ENCODE data around the gene PLA2G5.
"Not testable (repeated sequence)": the region's sequence is repeated elsewhere in the genome, so short reads cannot be mapped to it uniquely, and the experiment has no call there.

PLA2G5 gene, protein sequence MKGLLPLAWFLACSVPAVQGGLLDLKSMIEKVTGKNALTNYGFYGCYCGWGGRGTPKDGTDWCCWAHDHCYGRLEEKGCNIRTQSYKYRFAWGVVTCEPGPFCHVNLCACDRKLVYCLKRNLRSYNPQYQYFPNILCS
- total RNA-seq = 0 to 0.24 (median 0.09) reads per million in 4 experiments

DNA sequence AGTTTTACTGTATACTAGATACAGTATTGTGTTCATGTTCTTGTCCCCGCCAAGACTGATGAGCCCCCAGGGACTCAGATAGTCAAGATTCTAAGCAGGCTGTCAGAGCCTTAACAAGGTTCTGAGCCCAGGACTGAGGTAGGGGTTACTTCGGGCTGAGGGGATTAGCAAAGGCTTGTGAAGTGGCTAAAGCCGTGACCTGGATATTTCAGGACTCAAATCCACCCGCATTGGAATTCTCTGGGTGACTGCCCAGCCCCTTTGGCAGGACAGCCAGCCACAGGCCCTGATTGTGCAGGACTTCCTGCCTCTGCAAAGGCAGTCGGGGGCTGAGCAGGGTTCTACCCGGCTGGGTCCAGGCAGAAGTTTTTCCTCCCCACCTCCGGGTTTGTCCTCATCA lies at the start of gene PLA2G5:
Gene PLA2G5 (plus strand): TSS at position 321 of the 400 bp plus-strand sequence. CDS start 14,637 bp downstream, outside the sequence.
- no peak for DNase-seq

GRCh38 chr1:20028125-20028524 lies 41.9 kb upstream of the PLA2G5 start:
- no peak for DNase-seq

DNA sequence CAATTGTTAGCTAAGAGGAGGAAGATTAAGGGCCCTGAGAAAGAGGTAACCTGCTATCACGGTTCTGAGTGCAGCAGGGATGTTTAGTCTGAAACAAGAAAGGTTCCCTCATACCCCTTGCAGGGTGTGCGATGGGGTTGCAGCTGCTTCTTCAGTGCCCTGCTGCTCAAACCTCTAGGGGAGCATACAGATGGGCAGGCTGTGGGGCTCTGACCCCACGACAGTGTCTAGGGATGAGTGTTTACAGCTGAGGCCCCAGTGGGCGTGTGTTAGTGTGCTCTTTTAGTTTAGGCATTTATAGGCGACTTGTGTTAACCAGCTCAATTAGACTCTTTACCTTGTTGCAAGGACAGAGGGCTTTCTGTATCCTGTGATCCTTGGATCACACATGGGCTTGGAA lies 41.3 kb upstream of the PLA2G5 start:
- DNase-seq = no peak

DNA sequence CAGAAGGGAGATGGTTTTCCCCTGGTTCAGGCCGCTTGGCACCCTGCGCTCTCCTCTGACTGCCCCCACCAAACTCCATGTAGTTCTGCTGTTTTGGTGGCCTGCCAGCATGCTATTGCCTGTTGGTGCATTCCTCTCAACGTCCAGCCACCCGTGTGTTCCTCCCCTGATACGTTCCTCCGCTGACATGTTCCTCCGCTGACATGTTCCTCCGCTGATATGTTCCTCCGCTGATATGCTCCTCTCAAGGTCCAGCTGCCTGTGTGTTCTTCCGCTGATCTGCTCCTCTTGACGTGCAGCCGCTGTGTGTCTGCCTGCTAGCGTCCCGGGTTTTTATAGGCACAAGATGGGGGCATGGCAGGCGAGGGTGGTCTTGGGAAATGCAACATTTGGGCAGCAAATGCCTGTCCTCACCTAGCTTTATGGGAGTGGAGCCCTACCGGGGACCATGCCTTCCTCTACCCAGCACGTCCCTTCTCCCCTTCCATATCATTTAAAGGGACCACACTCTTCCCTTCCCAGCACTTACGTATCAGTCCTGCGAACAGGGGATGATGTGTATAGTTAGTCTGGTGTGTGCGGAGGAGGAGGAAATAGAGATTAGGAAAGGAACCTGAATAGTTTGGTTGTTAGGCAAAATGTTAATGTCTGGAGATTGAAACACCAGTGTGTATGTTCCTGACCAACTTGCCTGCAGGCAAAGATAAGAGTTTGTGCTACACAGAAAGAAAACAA lies 40.6 kb upstream of the PLA2G5 start:
- DNase-seq = no peak

GRCh38 chr1:20030436-20031151 lies 39.4 kb upstream of the PLA2G5 start:
- not testable (repeated sequence) for DNase-seq

DNA sequence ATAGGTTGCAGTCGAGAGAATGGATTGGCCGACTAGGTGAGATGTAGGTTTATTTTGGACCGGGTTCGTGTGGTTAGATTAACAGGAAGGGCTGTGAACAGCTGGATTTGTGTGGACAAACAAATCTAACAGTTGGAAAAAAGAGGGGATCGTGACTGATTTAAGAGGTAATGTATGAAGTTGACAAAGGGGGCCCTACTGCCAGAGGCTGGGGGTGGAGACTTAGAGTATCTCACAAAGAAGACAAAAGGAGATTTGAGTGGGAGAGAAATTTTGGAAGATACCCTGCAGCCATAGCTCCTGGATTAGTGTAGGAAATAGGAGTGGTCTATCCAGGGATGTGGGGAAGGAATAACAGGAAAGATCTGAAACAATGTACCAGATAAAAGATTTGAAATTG lies 38.8 kb upstream of the PLA2G5 start:
- no peak for DNase-seq

DNA sequence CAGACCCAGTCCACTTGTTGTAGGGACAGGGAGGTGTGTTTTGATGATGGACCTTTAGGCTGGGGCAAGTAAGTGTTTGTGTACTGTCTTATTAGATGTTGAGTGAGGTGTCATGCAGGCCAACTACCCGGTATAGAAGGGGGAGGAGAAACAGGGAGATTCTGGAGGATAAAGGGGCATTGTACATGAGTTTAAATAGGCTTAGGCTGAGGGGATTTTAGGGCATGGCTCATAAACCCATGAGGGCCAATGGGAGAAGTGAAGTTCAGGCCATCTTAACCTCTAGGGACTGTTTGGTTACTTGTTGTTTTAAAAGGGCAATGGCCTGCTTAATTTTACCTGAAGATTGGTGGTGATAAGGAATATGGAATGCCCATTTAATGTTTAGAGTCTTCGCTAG lies 38.2 kb upstream of the PLA2G5 start:
- DNase-seq = no peak

GRCh38 chr1:20032425-20032824 lies 37.6 kb upstream of the PLA2G5 start:
- no peak for DNase-seq

GRCh38 chr1:20033420-20033819 lies 36.6 kb upstream of the PLA2G5 start:
- DNase-seq = no peak

DNA sequence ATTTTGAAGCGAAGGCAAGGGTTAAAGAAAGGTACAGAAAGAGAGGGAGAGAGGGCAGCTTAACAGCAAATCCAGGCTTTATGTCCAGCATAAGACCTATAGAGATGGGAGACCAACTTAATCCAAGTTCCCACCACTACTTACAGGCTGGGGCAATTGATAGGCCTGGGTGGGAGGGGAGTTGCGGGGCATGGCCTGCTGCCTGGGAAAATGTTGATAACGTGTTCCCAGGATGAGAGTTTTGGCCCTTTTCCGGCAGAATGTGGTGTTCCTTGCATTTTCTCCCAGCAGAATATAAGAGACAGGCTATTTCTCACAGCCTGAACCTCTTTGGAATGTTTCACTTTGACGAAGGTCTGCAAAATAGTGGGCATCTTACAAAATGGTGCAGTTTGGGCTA lies 34.9 kb upstream of the PLA2G5 start:
- no peak for DNase-seq

DNA sequence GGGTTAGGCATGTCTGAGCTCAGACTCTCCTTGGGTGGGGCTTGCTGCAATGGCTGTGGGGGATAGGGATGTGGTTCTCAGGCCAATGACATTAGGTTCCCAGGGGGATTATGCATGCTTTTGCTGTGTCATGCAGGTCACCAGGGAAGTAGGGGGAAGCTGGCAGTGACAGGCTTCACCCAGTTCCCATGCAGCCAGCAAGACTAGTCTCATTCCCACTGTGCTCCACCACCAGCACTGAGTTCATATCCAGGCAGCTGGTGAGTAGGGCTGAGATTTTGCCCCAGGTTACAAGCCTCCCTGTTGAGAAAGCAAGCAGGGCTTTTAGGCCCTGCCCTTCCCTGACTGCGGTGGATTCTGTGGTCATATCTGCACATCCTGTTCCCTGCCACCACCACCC lies 32.1 kb upstream of the PLA2G5 start:
- no peak for DNase-seq

- no peak for DNase-seq
Observed at GRCh38 chr1:20047096-20047495, 22.9 kb upstream of the PLA2G5 start.

DNA sequence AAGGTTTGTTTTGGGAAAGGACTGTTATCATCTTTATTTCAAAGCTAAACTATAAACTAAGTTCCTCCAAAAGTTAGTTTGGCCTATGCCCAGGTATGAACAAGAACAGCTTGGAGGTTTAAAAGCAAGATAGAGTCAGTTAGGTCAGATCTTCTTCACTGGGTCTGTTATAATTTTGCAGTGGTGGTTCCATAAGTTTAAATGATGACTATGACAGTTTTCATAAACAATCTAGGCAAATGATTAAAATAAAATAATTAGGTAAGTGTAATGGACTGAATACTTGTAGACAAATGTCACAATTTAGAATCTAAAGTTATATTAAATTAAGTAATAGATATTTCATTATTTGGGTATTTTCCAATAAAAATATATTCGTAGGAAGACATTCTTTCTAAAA lies 21.4 kb upstream of the PLA2G5 start:
- DNase-seq = no peak

- DNase-seq = not testable (repeated sequence)
Observed at GRCh38 chr1:20049056-20049798, 20.8 kb upstream of the PLA2G5 start.

GRCh38 chr1:20051218-20051829 lies 18.7 kb upstream of the PLA2G5 start:
- DNase-seq = no peak

- no peak for DNase-seq
Observed at GRCh38 chr1:20052386-20052785, 17.6 kb upstream of the PLA2G5 start.

DNA sequence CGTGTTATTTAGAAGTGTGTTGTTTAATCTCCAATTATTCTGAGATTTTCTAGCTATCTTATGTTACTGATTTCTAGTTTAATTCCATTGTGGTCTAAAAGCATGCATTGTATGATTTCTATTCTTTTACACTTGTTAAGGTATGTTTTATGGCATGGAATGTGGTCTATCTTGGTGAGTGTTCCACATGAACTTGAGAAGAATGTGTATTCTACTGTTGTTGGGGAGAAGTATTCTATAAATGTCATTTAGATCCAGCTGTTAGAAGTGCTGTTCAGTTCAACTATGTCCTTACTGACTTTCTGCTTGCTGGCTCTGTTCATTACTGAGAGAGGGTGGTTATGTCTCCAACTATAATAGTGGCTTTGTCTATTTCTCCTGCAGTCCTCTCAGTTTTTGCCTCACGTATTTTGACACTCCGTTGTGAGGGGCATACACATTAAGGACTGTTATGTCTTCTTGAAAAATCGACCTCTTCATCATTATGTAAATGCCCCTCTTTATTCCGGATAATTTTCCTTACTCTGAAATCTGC lies 12.0 kb upstream of the PLA2G5 start:
- no peak for DNase-seq

GRCh38 chr1:20058531-20058930 lies 11.5 kb upstream of the PLA2G5 start:
- no peak for DNase-seq

DNA sequence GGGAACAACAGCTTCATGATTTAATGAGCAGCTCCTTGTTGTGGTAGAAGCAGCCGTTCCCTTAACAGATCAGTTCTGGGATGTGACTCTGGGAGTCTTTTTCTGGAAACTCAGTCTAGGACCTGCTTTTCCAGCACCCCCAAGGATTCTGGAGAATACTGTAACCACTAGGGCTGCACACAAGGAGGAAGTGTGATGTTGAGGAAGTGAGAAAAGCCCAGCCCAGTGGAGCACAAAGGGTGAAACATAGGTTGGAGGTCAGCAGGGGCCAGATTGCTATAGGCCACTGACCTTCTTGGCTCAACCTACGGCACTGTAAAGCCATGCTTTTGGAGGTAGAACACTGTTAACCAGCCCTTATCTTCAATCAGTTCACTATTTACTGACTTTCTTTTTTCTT lies 10.1 kb upstream of the PLA2G5 start:
- no peak for DNase-seq

DNA sequence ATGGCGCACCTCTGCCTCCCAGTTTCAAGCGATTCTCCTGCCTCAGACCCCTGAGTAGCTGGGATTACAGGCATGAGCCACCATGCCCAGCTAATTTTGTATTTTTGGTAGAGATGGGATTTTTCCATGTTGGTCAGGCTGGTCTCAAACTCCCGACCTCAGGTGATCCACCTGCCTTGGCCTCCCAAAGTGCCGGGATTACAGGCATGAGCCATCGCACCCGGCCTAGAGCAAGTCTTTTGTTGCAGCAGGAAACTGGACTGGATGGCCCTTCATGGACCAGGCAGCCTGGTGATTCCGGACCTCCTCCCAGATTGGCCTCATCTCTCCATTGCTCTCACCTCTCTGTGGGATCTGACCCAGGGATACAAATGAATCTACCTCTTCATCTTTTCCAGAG lies 9.2 kb upstream of the PLA2G5 start:
- DNase-seq = not testable (repeated sequence)

DNA sequence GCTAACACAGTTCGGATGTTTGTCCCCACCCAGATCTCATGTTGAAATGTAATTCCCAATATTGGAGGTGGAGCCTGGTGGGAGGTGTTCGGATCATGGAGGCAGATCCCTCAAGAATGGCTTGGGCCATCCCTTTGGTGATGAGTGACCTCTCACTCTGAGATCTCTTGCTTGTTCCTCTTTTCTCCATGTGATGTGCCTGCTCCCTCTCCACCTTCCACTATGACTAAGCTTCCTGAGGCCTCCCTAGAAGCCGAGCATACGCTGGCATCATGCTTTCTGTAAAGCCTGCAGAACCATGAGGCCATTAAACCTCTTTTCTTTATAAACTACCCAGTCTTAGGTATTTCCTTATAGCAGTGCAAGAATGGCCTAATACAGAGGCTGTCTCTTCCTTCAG lies 8.1 kb upstream of the PLA2G5 start:
- no peak for DNase-seq

GRCh38 chr1:20063861-20064292 lies 6.1 kb upstream of the PLA2G5 start:
- no peak for DNase-seq

DNA sequence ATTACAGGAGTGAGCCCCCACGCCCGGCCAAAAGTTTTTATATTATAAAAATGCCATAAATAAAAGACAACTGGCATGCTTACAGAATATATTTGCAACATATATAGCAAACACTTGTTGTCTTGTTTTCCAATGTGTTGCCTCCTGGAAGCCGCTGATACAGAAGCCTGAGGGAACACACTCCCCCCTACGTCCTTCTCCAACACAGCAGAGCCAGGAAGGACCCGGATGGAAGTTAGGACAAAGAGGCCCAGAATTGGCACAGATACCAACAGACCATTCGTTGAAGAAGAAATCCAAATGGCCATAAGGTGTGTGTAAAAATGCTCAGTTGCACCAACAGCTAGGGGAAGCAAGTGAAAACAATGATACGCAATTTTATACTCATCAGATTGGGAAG lies 1.3 kb upstream of the PLA2G5 start:
- no peak for DNase-seq

Measured in effector CD8-positive, alpha-beta T cell (primary cell).